Lung microvascular endothelial cell (primary cell): ENCODE results near the gene TIAL1. TPM values are rescaled to one million over a fixed set of nuclear protein-coding genes. Genes with fewer than 3 reads are reported as not detected.
A peak's percentile ranks its signal among the peaks of the same experiment; 100 is the strongest.
"Not testable (repeated sequence)": the region's sequence is repeated elsewhere in the genome, so short reads cannot be mapped to it uniquely, and the experiment has no call there.

Experiments
- DNase-seq, 2 donors: peaks; one replicate each; pipeline versions ENCODE4 v3.0.0 to v3.0.0-alpha.2; 2010; ENCODE audit warnings: low read depth in 2 of 2
- total RNA-seq: library from RNA; depleted of rRNA; stranded (reverse); fragments of >200 nt; gene quantifications from 2 replicates; pipeline ENCODE4 v1.2.1, GENCODE V29; 2014

Gene TIAL1
- total RNA-seq, 1 donor from 2014 or later: 18.1 TPM

DNA sequence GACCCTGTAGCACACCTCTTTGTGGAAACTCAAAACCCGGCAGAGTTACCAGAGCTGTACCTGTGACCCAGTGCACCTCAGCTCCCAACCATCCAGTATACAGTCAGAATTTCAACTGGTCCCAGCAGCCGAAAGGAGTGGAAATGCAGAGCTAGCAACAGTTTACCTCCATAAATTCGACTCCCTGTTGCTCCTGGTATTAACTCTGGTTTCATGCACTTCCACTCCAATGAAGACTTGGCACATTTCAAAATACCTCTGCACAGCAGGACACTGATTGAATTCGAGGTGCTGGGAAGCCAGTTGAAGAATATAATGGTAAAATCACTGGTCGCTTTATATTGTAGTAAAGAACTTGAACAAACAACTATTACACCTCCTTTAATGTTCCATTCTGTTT, 17.9 kb upstream of the TIAL1 start:
- DNase-seq: no peak

DNA sequence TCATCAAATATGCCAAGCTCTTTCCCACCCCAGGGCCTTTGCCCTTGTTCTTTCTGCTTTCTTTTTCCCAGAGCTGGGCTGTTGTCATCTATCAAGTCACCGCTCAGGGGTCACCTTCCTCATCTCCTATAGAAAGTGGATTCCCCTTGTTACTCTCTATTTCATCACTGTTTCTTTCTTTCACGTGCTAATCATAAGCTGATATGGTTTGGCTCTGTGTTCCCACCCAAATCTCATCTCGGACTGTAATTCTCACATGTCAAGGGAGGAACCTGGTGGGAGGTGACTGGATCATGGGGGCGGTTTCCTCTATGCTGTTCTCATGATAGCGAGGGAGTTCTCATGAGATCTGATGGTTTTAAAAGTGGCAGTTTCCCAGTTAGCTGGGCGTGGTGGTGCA, 17.0 kb upstream of the TIAL1 start:
- DNase-seq: no peak

DNA sequence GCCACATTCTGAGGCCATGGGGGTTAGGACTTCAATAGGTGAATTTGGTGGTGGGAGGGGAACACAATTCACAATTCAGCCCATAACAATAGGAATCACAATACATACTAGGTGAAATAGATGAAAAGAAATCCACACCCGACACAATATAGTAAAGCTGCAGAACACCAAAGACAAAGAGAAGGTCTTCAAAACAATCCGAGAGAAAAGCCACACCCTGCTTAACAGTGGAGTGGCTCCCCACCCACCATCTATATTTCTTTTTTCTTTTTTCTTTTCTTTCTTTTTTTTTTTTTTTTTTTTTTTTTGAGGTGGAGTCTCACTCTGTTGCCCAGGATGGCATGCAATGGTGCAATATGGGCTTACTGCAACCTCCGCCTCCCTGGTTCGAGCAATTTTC, 14.7 kb upstream of the TIAL1 start:
- DNase-seq: no peak

DNA sequence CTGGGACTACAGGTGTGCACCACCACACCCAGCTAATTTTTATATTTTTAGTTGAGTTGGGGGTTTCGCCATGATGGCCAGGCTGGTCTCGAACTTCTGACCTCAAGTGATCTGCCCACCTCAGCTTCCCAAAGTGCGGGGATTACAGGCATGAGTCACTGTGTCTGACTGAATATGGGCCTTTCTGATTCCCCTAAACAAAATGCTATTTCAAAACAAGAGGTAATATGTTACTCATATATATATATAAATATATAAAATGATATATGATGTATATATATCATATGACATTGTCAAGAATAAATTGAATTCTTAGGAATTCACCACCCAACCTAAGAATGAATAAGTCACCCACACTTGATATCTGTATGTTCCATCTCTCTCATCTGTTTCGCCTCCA, 12.8 kb upstream of the TIAL1 start:
- no peak for DNase-seq

DNA sequence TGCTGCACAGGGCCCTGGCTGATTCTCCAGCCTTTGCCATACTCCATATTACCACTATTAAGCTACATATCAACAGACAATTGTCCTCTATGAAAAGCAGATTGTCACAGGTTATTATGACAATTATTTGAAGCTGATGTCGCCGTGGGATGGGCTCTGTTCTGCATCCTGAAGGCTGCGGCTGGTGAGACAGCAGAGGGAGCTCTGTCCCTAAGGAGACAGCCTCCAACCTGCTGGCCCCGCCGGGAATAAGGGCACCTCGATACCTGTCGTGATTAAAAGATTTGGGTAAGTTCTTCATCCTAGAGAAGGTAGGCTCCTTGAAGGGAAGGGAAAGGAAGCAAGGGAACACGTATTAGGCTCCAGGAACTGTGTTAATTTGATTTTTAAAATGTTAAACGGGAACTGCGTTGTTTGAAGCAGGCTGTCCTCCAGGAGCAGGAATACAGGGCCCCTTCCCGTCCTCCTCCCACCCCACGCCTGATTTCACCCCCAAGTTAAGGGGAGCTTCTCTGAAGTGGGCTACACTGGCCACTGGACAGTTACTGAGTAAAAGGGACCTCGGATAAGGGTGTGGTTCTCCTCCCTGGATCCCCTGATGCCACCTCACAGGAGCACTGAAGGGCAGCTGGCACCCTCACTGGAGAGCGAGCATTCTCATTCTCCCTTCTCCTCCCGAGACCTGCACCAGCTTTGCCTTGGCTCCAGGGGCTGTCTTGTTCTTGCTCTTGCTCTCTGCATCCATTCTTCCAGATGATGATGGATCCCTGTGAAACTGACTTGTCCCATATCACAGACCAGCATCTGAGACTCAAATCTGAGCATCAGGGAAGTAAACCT, 11.8 kb upstream of the TIAL1 start:
- DNase-seq: peak; percentile 60 to 64

DNA sequence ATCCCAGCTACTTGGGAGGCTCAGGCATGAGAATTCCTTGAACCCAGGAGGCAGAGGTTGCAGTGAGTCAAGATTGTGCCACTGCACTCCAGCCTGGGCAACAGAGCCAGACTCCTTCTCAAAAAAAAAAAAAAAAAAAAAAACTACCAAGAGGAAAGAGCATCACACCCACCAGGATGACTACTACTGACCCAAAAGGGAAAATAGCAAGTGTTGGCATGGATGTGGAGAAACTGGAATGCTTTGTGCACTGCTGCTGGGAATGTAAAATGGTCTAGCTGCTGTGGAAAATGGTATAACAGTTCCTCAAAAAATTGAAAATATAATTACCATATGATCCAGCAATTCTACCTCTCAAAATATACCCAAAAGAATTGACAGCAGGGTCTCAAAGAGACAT, 7.7 kb upstream of the TIAL1 start:
- no peak for DNase-seq

DNA sequence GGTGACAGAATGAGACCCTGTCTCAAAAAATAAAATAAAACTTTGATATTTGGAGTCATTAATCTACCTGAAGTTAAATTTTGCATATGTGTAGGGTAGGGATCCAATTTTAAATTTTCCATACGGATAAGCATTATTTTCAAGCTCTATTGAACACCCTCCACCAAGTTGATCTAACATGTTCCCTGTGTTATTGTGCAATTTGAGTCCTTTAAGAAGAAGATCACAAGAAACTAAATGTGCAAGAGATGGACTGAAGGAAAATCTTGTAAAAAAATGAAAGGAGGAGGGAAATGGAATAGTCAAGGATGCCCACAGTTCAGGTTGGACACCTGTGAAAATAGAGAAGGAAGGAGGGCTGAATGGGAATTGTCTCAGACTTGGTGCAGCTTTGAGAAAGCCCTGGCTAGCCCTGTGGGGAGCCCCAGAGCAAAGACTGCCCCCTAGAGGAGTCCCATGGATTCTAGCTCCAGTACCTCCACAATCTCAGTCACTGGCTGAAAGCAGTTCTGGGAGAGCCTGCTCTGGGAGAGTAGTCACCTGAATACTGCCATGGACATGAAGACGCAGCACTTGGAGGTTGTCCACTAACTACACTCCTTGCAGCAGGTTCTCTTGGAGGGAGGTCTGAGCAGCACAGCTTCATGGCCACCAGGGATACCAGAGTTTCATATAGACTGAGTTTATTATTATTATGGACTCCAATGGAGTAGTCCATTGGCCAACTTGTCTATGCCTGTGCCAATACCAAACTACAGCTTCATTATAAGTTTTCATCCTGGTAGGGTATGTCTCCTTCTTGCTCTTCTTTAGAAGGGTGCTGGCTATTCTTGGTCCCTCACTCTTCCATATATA, 5.7 kb upstream of the TIAL1 start:
- peak; percentile 34 to 51 for DNase-seq

DNA sequence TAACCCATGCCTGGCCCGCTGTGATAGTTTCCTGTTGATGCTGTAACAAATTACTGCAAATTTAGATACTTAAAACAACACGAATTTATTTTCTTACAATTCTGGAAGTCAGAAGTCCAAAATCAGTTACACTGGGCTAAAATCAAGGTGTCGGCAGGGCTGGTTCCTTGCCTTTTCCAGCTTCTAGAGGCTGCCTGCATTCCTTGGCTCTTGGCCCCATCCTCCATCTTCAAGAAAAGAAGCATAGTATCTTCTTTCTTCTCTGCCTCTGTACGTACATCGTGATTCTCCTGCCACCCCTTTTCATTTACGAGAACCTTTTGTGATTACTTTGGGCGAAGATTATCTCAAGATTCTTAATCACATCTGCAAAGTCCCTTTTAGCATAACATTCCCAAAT, 1.6 kb upstream of the TIAL1 start:
- no peak for DNase-seq

DNA sequence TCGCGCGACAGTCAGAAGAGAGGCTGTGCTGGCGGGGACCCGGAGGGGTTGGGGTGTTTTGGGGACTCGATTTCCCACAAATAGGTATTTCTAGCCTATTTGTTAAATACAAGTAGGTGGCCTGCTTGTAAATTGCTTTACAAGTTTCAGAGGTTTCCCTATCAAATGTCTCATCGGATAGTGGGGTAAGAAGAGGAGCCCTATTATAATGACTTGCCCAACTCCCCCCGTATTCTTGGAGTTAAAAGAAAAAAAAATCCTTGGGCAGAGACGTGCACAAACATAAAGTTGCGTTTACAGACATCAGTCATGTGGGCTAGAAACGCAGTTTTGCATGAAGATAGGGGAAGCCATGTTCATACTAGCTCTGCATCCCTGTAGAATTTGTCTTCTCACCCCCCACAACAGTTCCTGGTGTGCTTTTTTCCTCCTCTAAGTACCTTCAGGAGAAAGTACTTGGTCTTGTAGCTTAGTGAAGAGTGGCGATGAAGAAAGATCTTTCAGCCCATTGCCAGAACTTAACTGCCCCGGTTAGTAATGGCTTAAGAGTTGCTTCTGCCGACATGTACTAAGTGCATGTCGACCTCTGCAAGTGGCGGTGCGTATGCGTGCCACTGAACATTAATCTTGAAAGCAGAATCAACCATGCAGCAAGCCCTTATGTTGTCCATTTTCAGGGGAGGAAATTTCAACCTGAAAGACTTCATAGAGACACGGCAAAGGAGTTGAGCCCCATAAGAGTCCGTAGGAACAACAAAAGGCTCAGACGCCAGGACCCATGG, 832 bp upstream of the TIAL1 start:
- DNase-seq: no peak

DNA sequence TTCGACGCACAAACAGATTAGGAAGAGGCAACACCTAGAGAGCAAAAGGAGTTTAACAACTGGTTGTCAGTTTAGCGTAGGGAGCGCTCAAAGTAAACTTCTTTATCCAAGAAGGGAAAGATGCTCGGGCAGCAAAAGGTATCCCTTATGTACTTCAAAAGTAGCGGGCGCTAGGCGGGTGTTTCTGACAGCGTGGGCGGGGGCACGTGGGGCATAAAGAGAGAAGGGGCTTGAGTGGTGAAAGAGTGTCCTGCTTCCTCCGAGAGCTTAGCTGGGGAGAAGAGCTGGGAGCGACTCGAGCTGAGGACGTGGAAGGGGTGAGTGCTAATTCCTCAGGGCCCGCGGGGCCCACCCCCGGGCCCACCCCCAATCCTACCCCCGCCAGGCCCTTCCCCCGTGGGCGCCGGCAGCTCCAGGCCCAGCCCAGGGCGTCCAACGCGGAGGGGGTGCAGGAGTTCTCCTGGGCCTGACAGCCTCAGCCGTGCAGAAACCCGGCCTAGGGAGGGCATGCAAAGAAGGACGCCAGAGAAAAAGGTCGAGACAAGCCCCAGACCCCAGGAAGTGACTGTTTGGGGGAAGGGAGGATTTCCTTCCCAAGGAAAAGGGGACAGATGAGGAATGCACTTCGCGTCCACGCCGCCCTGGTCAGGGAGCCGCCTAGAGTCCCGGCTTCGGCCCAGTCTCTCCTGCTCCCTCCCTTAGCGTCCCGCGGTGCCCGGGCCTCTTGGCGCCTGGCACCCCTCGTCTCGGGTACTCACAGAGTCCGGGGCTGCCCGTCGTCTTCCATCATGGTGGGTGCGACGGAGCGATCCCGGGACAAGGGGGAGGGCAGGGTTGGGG, 868 bp downstream of the TIAL1 start:
- peak; percentile 34 to 41 for DNase-seq

DNA sequence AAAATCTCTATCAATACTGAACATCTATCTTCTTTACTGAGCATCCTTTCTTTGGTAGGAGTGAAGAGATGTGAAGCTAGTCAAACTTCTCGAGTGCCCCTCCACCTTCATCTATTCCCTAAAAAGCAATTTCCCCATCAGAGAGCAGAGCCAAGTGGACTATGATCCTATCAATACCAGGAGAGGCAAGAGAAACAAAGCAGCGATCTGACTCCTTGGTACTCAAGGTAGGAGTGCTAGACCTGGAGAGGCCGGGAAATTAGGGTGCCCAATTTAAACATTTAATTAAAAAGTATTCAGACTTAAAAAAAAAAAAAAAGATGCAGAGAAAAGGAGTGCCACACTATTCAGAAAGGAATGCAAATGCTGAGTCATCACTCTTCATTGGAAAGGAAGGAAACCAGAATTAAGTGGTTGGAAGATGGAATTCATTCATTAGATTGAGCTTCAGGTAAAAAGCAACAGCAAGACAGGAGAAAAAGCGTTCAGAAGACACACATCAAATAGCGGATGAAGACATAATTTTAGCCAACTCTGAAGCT, 1.6 kb downstream of the TIAL1 start:
- DNase-seq: peak in 1 of 2 donors; percentile 18

DNA sequence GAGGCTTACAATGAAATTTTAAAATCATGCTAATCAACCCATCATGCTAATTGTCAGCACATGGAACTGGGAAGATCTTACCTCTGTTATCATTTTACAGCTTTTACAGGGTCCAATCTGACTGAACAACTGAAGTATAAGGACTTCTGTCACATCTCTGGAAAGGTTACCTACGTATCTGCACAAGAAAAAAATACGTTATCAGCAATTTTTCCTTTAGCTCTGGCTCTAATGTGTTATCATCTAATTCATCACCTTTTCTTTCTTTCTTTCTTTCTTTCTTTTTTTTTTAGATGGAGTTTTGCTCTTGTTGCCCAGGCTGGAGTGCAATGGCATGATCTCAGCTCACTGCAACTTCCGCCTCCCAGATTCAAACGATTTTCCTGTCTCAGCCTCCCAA, 8.7 kb downstream of the TIAL1 start:
- no peak for DNase-seq

DNA sequence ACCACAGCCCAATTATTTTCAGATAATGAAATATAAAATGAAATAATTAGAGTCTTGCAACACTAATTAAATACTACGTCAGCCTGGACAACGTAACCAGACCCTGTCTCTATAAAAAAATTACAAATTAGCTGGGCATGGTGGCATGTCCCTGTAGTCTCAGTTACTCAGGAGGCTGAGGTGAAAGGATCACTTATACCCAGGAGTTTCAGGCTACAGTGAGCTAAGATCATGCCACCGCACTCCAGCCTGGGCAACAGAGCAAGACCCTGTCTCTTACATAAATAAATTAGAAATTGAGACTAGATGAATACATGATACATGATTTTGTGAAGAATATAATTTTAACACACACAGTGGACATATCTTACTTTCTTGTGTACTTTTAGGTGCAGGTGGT, 18.4 kb downstream of the TIAL1 start:
- DNase-seq: no peak

DNA sequence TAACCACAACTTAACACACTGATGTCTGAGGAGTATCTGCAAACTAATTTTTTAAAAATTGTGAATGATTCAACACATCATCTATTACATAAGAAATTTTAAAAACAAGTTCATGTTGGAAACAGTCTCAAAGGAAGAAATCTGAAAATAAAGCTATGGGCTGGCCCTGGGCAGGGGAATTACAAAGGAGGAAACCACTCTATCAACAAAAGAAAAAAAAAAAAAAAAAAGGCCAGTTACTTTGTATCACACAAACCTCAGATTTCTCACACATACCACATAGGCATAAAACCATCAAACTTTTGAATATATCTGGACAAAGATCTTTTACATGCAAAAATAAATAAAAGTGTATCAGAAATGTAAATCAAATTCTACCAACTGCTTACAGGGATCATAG, 20.8 kb downstream of the TIAL1 start:
- peak in 1 of 2 donors; percentile 21 for DNase-seq

DNA sequence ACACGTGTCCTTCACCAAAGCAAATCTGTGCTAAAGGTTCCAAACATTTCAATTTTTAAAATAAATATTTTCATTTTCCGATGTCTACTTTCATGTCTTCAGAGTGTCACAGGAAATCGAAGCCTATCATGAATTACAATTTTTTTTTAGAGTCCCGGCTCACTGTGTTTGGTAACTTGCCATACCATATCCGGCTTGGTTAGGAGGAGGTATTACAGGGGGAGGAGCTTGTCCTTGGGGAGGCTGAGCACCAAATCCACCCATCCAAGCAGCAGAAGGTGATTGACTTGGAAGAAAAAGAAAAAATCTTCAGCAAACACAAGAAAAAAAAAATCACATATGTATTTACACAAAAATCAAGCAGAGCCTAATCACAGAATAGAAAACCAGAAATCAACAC, 21.3 kb downstream of the TIAL1 start:
- peak; percentile 43 to 72 for DNase-seq

DNA sequence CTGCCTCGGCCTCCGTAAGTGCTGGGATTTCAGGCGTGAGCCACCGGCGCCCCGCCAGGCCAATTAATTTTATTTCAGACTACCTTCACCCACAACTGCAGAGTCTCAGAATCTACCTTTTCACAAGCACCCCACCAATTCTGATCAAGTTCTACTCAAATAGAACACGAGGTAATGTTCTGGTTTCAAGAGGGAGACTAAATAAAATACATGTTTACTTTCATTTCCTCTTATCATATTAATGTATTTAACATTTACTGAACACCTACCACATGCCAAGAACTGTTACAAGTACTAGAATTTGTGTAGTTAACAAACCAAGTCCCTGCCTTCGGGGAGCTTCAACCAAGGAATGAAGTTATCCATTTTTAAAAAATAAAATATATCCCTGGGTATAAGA, 28.8 kb downstream of the TIAL1 start:
- DNase-seq: no peak

DNA sequence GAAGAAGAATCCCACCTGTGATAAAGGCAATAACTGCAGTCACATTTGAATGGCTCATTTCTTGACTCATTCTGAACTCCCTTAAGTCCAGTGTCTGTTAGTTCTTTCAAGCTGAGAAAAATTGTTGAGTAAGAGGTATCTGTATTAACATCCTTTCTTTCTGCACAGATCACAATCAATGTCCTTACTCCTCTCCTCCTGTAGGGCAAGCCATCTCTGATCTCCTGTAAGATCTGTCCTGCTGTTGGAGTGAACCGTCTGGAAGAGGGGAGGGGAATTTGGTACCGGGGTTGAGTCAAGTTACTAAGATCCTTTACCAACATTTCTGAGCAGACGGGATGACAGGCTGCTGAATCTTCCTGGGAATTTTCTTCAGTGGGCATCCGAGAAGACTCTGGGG, 34.7 kb downstream of the TIAL1 start:
- DNase-seq: no peak

DNA sequence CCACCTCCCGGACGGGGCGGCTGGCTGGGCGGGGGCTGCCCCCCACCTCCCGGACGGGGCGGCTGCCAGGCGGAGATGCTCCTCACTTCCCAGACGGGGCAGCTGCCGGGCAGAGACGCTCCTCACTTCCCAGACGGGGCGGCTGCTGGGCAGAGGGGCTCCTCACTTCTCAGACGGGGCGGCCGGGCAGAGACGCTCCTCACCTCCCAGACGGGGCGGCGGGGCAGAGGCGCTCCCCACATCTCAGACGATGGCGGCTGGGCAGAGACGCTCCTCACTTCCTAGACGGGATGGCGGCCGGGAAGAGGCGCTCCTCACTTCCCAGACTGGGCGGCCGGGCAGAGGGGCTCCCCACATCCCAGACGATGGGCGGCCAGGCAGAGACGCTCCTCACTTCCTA, 37.3 kb downstream of the TIAL1 start:
- not testable (repeated sequence) for DNase-seq

DNA sequence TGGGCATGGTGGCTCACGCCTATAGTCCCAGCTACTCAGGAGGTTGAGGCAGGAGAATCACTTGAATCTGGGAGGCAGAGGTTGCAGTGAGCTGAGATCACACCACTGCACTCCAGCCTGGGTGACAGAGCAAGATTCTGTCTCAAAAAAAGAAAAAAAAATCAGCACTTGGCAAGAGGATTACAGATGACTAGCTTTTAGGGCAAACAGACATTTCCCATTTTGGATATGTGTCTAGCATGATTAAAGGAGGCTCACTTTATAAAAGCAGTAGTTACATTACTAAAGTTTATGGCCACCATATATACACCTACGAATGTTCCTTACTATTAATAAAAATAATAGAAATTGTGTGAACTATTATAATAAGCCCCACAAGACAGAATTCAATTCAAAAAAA, 40.7 kb downstream of the TIAL1 start:
- not testable (repeated sequence) for DNase-seq

DNA sequence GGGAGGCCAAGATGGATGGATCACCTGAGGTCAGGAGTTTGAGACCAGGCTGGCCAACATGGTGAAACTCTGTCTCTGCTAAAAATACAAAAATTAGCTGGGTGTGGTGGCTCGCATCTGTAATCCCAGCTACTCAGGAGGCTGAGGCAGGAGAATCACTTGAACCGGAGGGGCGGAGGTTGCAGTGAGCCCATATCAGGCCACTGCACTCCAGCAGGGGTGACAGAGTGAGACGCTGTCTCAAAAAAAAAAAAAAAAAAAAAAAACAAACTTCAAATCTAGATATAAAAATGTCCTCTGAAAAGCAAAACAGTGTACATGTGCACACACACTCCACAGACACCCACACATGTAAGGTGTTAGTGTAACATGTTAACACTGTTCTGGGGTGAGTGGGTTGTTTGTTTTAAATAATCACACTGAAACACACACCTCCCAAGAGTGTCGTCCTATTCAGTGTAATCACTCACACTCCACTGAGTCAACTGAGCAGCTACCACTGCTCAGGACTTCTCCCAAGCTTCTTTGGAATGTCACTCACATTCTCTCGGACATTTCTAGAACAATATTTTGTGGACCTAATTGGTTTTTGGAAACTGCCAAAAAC, 41.5 kb downstream of the TIAL1 start:
- no peak for DNase-seq
